Calu3 (cell line): ENCODE results near the gene KIF12. TPM values are rescaled to one million over a fixed set of nuclear protein-coding genes. Genes with fewer than 3 reads are reported as not detected.

Experiments
- BruUV-seq: library from RNA; stranded (reverse); fragments of 400-500 nt; replicated peaks from 2 replicates; lab custom pipeline; 2021; lab: Mats Ljungman, UMichigan
- CTCF ChIA-PET: fragments of 300-600 bp; sonication (Branson Sonifier 250); formaldehyde crosslinking; loops from one replicate; lab custom pipeline; 2022; ENCODE audit warnings: antibody characterized with exemption; lab: Charles Lee
- DNase-seq: peaks from one replicate; pipeline ENCODE4 v3.0.0; 2022
- H3K27ac Mint-ChIP-seq: one replicate; pipeline ENCODE4 v1.8.0; 2022; ENCODE audit warnings: mixed read lengths; ENCODE audit not compliant: unreplicated experiment
- H3K27me3 Mint-ChIP-seq: one replicate; pipeline ENCODE4 v1.8.0; 2022; ENCODE audit warnings: mixed read lengths; ENCODE audit not compliant: unreplicated experiment
- H3K36me3 Mint-ChIP-seq: one replicate; pipeline ENCODE4 v1.8.0; 2022; ENCODE audit warnings: mild to moderate bottlenecking, moderate library complexity, mixed read lengths; ENCODE audit not compliant: insufficient read depth, unreplicated experiment
- H3K4me1 Mint-ChIP-seq: one replicate; pipeline ENCODE4 v1.8.0; 2022; ENCODE audit warnings: mild to moderate bottlenecking, low read depth, mixed read lengths; ENCODE audit not compliant: unreplicated experiment
- H3K4me3 Mint-ChIP-seq: one replicate; pipeline ENCODE4 v1.8.0; 2022; ENCODE audit warnings: mild to moderate bottlenecking, low read depth, moderate library complexity, mixed read lengths; ENCODE audit not compliant: unreplicated experiment
- H3K9me3 Mint-ChIP-seq: one replicate; pipeline ENCODE4 v1.8.0; 2022; ENCODE audit warnings: low read depth, mixed read lengths; ENCODE audit not compliant: unreplicated experiment
- CTCF ChIP-seq: fragments of 200-600 bp; IDR thresholded peaks from one replicate; pipeline ENCODE4 v1.8.0; 2022; ENCODE audit warnings: antibody characterized with exemption; ENCODE audit not compliant: unreplicated experiment
- intact Hi-C: fragments of 100-400 bp; cut with micrococcal nuclease; formaldehyde crosslinking; loops from one replicate; pipeline ENCODE4 v1.10.0; 2022; ENCODE audit not compliant: unreplicated experiment
- total RNA-seq: library from RNA; stranded (reverse); gene quantifications from 2 replicates; pipeline ENCODE4 v1.2.3, GENCODE V29; 2022

KIF12 gene
- total RNA-seq, 1 experiment from 2014 or later: 52.3 TPM

DNA sequence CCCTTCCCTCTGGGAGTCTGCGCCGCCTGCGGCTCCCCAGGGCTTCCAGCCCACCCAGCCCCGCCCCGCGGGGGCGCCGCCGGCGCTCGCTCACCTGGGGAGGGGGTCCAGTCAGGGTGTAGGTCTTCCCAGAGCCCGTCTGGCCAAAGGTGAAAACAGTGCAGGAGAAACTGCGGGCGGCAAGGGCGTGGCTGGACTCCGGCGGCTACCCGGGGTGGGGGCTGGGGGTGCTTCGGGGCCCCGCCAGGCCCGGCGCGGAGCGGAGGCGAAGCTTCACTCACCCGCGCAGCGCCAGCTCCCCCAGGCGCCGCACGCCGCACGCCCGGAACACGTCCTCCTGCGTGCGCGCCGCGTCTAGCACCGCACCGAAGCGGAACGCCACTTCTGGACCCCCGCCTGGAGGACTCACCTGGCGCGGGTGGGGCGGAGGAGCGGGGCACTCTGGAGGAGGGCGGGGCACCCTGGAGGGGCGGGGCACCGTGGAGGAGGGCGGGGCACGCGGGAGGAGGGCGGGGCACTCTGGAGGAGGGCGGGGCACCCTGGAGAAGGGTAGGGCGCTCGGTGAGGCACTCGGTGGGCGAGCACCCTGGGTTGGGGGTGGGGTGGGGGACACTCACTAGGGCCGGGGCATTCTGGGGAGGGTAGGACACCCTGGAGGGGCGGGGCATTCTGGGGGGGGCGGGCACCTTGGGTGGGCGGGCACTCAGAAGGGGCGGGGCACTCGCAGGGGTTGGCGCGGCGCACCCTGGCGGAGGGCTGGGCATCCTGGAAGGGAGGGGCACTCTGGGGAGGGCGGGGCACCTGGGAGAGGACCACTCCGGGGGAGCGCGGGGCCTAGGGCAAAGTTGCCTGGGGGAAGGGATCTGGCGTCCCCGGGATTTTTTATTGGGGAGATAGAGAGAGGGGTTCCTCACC lies 814 bp downstream of the KIF12 start:
- peak; percentile 80 for DNase-seq
- intact Hi-C loops: no loop called here
- peak overlapping the region; percentile 76 for H3K27ac Mint-ChIP-seq
- no peak for TF ChIP-seq CTCF
- peak overlapping the region; percentile 81 for H3K4me3 Mint-ChIP-seq
- CTCF ChIA-PET: interaction anchor here (1.3 to 1.8 kb wide), 2 partner anchors 10 to 16 kb away, joined by 14 to 15 read pairs; no protein-coding TSS in a partner anchor
- no peaks in the 10 kb centered on the region for H3K27me3 Mint-ChIP-seq
- peaks cover 26% of the 10 kb centered on the region for H3K4me1 Mint-ChIP-seq
- H3K9me3 Mint-ChIP-seq: peaks cover 5% of the 10 kb centered on the region
- no TSS peak for BruUV-seq
- peaks cover 27% of the 10 kb centered on the region for H3K36me3 Mint-ChIP-seq

GRCh38 chr9:114097613-114098020 lies 1.5 kb downstream of the KIF12 start:
- BruUV-seq: no TSS peak
- CTCF ChIA-PET: no interaction called here
- intact Hi-C loops: no loop called here
- no peak for TF ChIP-seq CTCF
- Mint-ChIP-seq H3K4me3 (peak overlapping the region; percentile 81), H3K36me3 (peaks cover 27% of the 10 kb centered on the region), H3K27ac (no peak overlapping the region), H3K4me1 (peaks cover 26% of the 10 kb centered on the region), H3K27me3 (no peaks in the 10 kb centered on the region), H3K9me3 (peaks cover 4% of the 10 kb centered on the region)
- DNase-seq: peak; percentile 52

GRCh38 chr9:114096866-114097612 lies 2.1 kb downstream of the KIF12 start:
- no TSS peak for BruUV-seq
- Mint-ChIP-seq H3K27me3 (no peaks in the 10 kb centered on the region), H3K4me1 (peaks cover 26% of the 10 kb centered on the region), H3K36me3 (peaks cover 27% of the 10 kb centered on the region), H3K4me3 (peak overlapping the region; percentile 81), H3K9me3 (peaks cover 3% of the 10 kb centered on the region), H3K27ac (peak overlapping the region; percentile 28)
- intact Hi-C loops: no loop called here
- DNase-seq: no peak
- CTCF ChIA-PET: no interaction called here
- no peak for TF ChIP-seq CTCF

GRCh38 chr9:114096041-114096511 lies 3.0 kb downstream of the KIF12 start:
- intact Hi-C loops: no loop called here
- Mint-ChIP-seq H3K36me3 (peaks cover 27% of the 10 kb centered on the region), H3K4me3 (peak overlapping the region; percentile 81), H3K27ac (peak overlapping the region; percentile 28), H3K27me3 (no peaks in the 10 kb centered on the region), H3K4me1 (peaks cover 26% of the 10 kb centered on the region), H3K9me3 (no peaks in the 10 kb centered on the region)
- TSS peak; percentile 26 for BruUV-seq
- no peak for TF ChIP-seq CTCF
- CTCF ChIA-PET: no interaction called here
- peak; percentile 22 for DNase-seq
